Measurements from ENCODE around the gene NAA40.

DNA sequence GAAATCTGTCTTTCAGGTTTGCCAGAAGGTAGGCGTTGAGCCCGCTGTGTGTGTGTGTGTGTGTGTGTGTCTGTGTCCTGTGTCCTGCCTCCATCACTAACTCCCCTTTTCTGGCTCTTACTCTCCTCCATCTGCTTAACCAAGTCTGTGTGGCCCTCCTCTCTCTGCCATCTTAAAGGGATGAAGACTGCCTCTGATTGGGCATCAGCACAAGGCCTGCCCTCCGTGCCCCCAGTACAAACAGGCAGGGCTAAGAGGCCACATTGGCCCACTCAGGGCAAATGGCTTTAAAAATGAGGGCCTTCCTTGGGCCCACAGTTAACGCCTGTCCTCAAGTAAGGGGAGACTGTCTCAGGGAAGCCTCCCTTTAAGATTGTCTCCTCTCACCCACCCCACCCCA lies 32.7 kb upstream of the NAA40 start:
- TF ChIP-seq ZNF626 (tag by site-specific recombination; IDR thresholded peaks at IDR 0.05) (no peak), ZNF624 (tag by site-specific recombination; IDR thresholded peaks at IDR 0.05) (no peak), ZBTB20 (tag by site-specific recombination; IDR thresholded peaks at IDR 0.05) (no peak), ZNF2 (tag by site-specific recombination; IDR thresholded peaks at IDR 0.05) (no peak), ZBTB7A (tag by site-specific recombination; IDR thresholded peaks at IDR 0.05; ENCODE audit: low read depth) (no peak)
- TF ChIP-seq, protein P1, sequence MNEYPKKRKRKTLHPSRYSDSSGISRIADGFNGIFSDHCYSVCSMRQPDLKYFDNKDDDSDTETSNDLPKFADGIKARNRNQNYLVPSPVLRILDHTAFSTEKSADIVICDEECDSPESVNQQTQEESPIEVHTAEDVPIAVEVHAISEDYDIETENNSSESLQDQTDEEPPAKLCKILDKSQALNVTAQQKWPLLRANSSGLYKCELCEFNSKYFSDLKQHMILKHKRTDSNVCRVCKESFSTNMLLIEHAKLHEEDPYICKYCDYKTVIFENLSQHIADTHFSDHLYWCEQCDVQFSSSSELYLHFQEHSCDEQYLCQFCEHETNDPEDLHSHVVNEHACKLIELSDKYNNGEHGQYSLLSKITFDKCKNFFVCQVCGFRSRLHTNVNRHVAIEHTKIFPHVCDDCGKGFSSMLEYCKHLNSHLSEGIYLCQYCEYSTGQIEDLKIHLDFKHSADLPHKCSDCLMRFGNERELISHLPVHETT (tag by site-specific recombination; IDR thresholded peaks at IDR 0.05) = no peak
- TF ChIP-seq, protein P2, sequence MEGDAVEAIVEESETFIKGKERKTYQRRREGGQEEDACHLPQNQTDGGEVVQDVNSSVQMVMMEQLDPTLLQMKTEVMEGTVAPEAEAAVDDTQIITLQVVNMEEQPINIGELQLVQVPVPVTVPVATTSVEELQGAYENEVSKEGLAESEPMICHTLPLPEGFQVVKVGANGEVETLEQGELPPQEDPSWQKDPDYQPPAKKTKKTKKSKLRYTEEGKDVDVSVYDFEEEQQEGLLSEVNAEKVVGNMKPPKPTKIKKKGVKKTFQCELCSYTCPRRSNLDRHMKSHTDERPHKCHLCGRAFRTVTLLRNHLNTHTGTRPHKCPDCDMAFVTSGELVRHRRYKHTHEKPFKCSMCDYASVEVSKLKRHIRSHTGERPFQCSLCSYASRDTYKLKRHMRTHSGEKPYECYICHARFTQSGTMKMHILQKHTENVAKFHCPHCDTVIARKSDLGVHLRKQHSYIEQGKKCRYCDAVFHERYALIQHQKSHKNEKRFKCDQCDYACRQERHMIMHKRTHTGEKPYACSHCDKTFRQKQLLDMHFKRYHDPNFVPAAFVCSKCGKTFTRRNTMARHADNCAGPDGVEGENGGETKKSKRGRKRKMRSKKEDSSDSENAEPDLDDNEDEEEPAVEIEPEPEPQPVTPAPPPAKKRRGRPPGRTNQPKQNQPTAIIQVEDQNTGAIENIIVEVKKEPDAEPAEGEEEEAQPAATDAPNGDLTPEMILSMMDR (tag by site-specific recombination; IDR thresholded peaks at IDR 0.05) = no peak
- TF ChIP-seq, protein P3, sequence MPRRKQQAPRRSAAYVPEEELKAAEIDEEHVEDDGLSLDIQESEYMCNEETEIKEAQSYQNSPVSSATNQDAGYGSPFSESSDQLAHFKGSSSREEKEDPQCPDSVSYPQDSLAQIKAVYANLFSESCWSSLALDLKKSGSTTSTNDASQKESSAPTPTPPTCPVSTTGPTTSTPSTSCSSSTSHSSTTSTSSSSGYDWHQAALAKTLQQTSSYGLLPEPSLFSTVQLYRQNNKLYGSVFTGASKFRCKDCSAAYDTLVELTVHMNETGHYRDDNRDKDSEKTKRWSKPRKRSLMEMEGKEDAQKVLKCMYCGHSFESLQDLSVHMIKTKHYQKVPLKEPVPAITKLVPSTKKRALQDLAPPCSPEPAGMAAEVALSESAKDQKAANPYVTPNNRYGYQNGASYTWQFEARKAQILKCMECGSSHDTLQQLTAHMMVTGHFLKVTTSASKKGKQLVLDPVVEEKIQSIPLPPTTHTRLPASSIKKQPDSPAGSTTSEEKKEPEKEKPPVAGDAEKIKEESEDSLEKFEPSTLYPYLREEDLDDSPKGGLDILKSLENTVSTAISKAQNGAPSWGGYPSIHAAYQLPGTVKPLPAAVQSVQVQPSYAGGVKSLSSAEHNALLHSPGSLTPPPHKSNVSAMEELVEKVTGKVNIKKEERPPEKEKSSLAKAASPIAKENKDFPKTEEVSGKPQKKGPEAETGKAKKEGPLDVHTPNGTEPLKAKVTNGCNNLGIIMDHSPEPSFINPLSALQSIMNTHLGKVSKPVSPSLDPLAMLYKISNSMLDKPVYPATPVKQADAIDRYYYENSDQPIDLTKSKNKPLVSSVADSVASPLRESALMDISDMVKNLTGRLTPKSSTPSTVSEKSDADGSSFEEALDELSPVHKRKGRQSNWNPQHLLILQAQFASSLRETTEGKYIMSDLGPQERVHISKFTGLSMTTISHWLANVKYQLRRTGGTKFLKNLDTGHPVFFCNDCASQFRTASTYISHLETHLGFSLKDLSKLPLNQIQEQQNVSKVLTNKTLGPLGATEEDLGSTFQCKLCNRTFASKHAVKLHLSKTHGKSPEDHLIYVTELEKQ (tag by site-specific recombination; IDR thresholded peaks at IDR 0.05; ENCODE audit: borderline replicate concordance) = no peak
- TF ChIP-seq, protein P4, sequence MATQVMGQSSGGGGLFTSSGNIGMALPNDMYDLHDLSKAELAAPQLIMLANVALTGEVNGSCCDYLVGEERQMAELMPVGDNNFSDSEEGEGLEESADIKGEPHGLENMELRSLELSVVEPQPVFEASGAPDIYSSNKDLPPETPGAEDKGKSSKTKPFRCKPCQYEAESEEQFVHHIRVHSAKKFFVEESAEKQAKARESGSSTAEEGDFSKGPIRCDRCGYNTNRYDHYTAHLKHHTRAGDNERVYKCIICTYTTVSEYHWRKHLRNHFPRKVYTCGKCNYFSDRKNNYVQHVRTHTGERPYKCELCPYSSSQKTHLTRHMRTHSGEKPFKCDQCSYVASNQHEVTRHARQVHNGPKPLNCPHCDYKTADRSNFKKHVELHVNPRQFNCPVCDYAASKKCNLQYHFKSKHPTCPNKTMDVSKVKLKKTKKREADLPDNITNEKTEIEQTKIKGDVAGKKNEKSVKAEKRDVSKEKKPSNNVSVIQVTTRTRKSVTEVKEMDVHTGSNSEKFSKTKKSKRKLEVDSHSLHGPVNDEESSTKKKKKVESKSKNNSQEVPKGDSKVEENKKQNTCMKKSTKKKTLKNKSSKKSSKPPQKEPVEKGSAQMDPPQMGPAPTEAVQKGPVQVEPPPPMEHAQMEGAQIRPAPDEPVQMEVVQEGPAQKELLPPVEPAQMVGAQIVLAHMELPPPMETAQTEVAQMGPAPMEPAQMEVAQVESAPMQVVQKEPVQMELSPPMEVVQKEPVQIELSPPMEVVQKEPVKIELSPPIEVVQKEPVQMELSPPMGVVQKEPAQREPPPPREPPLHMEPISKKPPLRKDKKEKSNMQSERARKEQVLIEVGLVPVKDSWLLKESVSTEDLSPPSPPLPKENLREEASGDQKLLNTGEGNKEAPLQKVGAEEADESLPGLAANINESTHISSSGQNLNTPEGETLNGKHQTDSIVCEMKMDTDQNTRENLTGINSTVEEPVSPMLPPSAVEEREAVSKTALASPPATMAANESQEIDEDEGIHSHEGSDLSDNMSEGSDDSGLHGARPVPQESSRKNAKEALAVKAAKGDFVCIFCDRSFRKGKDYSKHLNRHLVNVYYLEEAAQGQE (tag by site-specific recombination; IDR thresholded peaks at IDR 0.05) = no peak

Data from HEK293 (cell line).